AG09309 (cell line): ENCODE results near the gene SLC26A3.

Source experiments
- DNase-seq: peaks from one replicate; pipeline ENCODE4 v3.0.0-alpha.2; 2010; ENCODE audit warnings: low read depth
- H3K4me3 ChIP-seq: 2 replicates; pipeline ENCODE4 v1.5.1; 2011; ENCODE audit warnings: mild to moderate bottlenecking, low read depth, low read length, moderate library complexity; ENCODE audit not compliant: control insufficient read depth
- TF ChIP-seq, protein P1 (sequence below): IDR thresholded peaks from 2 replicates; pipeline ENCODE4 v1.5.1; 2011; ENCODE audit warnings: mild to moderate bottlenecking, low read depth, low read length, inconsistent platforms; ENCODE audit not compliant: insufficient read depth, control insufficient read depth; ENCODE audit errors: missing control alignments

Gene SLC26A3

DNA sequence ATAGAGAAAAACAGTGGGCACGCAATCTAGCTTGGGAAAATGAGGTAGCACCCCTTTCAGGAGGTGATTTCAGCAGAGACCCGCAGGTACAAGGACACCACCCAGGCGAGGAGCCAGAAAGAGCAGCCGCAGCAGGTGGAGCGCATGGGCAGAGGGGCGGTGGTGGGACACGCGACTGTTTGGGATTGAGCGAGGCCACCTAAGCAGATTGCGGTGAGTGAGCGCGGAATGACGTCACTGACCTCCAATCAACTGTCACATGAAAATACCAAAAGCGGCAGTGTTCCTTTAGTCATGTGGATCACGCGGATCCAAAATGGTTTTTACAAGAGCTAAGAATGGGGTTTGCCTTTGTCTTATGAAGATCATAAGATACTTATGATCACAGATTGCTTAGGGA lies 40.2 kb upstream of the SLC26A3 start:
- no peak overlapping the region for H3K4me3 ChIP-seq
- TF ChIP-seq, protein P1, sequence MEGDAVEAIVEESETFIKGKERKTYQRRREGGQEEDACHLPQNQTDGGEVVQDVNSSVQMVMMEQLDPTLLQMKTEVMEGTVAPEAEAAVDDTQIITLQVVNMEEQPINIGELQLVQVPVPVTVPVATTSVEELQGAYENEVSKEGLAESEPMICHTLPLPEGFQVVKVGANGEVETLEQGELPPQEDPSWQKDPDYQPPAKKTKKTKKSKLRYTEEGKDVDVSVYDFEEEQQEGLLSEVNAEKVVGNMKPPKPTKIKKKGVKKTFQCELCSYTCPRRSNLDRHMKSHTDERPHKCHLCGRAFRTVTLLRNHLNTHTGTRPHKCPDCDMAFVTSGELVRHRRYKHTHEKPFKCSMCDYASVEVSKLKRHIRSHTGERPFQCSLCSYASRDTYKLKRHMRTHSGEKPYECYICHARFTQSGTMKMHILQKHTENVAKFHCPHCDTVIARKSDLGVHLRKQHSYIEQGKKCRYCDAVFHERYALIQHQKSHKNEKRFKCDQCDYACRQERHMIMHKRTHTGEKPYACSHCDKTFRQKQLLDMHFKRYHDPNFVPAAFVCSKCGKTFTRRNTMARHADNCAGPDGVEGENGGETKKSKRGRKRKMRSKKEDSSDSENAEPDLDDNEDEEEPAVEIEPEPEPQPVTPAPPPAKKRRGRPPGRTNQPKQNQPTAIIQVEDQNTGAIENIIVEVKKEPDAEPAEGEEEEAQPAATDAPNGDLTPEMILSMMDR, result no peak
- no peak for DNase-seq

DNA sequence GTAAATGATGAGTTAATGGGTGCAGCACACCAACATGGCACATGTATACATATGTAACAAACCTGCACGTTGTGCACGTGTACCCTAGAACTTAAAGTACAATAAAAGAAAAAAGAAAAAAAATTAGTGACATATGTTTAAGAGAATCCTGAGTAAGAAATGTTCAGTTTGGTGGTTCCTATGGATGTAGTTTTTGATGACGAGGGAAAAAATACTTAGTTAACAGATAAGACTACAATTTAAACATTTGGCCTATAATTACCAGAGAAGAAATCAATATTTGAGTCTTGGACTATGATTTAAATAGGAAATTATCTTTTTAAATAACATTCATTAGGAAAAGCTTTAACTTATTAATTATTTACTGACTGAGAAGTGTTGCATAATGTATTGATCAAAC lies 39.2 kb upstream of the SLC26A3 start:
- H3K4me3 ChIP-seq, result no peak overlapping the region
- no peak for DNase-seq
- TF ChIP-seq, protein P1, result no peak

DNA sequence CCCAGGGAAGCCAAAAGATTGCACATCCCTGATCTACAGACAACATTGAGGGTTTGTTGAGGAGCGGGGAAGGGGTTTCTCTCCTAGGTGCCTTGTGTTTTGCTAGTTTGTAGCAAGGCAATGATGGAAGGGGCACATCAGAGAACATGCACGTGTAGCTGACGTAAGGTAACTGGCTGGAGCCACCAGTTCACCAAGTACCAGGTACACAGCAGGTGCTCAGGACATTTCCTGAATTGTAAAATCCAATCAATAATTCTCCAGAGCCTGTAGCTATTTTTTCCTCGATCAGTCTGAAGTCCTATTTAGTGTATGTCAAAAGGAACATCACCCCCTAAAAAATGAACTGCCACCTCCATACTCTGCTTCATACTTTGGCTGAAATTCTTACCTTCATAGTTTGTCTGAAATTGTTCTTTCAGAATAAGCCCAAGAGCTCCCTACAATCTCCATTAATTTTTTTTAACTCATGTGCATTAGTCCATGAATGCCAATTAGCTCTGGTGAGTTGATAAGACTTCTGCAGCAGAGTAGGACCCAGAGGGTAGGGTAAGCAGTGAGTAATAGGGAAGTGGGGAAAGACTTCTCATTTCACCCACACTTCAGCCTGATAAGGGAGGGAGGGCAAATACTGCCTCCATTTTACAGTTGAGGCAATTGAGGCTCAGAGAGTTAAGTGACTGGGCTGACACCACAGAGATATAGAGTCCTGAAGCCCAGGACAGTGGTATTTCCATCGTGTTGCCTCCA lies 36.0 kb upstream of the SLC26A3 start:
- DNase-seq, result no peak
- H3K4me3 ChIP-seq, result no peak overlapping the region
- TF ChIP-seq, protein P1, result no peak

DNA sequence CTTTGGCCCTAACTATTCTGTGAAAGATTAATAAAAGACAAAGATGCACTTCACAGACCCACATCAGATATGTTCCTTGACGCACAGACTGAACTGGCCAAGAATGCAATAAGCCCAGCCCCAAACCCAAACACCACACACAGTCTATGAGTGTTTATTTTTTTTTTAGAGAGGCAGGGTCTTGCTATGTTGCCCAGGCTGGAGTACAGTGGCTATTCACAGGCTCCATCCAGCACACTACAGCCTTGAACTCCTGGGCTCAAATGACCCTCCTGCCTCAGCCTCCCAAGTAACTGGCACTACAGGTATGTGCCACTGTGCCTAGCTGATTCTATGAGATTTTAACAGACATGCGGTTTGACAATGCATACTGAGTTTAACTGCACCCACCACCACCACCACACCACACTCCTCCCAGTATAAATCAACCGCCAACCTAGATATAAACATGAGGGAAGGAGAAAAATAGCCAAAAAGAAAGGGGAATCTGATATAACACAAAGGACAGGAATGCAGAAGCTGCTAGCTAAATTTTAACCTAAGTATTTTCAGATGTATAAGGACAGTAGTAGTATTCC lies 35.1 kb upstream of the SLC26A3 start:
- no peak for DNase-seq
- TF ChIP-seq, protein P1, result no peak
- H3K4me3 ChIP-seq, result no peak overlapping the region

DNA sequence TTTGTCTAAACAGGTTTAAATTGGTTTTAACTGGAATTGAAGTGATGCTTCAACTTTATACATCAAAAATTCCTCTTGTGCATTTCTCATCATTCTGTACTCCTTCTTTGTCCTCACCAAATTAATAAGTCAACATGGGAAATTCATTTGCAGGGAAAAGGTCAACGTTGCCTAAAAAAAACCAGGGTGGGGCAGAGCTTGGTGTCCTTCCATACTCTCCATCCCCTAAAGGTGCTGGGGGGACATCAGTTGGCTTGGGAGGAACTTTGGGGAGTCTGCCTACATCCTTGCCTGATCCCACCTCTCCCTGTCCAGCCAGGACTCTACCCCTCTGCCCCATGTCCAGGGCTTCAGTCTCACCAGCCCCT lies 34.1 kb upstream of the SLC26A3 start:
- DNase-seq, result no peak
- no peak overlapping the region for H3K4me3 ChIP-seq
- TF ChIP-seq, protein P1, result no peak

DNA sequence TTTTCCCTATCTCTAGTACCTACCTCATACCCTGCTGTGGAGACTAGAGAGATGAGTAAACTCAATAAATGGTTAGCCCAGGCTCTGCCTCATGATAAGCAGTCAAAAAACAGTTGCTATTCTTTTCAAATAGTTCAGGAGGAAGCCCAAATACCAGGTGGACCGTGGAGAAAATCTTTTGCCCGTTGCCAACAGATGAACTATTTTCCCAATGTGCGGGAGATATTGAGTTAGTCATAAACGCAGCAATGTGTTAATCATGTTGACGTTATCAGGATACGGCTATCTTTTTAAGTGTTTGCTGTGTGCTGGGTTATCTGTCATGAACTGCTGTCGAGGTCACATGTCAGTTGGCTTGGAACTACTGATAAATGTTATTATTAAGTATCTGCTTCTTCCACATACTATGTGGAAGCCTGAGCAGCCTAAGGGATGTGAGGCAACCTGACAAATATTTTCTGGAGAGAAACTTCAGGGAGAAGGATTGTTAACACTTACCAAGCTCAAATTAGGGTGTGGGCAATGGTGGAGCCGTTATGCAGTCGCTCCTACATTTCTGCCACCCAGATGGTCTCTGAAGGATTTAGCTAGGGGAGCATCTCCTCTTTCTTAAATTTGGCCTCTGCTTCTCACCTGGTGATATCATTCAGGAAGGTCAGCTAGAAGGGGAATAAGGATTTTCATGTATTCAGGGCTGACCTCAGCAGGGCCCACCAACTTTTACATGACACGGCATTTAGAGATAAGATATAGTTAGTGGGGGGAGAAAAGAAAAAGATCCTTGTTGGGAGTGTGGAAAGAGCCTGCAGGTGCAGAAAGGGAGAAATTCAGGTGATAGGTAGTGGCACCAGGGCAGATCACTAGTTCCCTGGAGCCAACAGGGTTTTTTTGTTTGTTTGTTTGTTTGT lies 33.5 kb upstream of the SLC26A3 start:
- no peak for DNase-seq
- TF ChIP-seq, protein P1, result no peak
- no peak overlapping the region for H3K4me3 ChIP-seq
